Measurements from ENCODE around the gene EVPLL.
"Not testable (repeated sequence)": the region's sequence is repeated elsewhere in the genome, so short reads cannot be mapped to it uniquely, and the experiment has no call there.

The EVPLL gene

DNA sequence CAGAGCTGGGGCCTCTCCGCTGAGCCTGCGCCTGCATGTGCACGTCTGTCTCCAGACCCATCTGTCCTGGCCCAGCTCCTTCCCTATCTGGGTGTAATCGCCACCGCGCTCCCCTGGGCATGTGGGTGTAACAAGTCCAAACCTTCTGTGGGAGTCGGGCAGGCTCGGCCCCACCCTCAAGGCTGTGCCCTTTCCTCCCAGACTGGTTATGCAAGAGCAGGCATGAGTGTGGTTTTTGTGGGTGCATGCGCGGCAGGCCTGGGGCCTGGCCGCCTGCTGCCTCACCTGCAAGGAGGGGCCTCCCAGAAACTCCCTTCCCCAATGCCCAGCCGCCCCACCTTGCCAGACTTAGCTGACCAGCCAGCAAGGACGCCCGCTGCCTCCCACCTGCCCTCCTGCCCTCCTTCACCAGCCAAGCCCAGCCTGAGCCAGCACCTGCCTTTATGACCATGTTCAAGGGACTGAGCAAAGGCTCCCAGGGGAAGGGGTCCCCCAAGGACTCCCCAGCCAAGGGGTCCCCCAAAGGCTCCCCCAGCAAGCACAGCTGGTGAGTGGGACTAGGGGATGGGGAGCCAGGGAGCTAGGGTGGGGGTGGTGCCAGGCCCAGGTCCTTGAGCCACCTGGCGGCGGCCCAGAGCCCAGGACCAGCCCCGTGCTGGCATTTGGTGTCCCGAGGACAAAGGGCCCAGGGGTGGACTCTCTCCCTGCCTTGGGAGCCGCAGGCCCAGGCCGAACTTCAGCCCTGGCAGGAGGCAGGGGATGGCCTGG lies at the start of gene EVPLL:
Gene EVPLL, plus strand, starts transcription at position 342 of the 768 bp plus-strand sequence. CDS start 3,160 bp downstream, outside the sequence.
- no peaks in the 10 kb centered on the region for H3K9me3 Mint-ChIP-seq
- peak within 1 kb of the TSS in 1 of 3 experiments; percentile 23 for H3K27ac Mint-ChIP-seq
- no peak for TF ChIP-seq CTCF (IDR thresholded peaks at IDR 0.05; ENCODE audit: unreplicated experiment in 3 of 3)
- no peaks in the 10 kb centered on the region for H3K4me1 Mint-ChIP-seq
- peaks cover 3% of the 10 kb centered on the region for H3K27me3 Mint-ChIP-seq (ENCODE audit: low read depth)
- no peak within 1 kb of the TSS for H3K4me3 Mint-ChIP-seq
- H3K36me3 Mint-ChIP-seq (ENCODE audit: low read depth) = no peaks in the 10 kb centered on the region

- H3K27ac Mint-ChIP-seq = no peak overlapping the region
- no peak for TF ChIP-seq CTCF (IDR thresholded peaks at IDR 0.05; ENCODE audit: unreplicated experiment in 3 of 3)
- H3K4me1 Mint-ChIP-seq = no peaks in the 10 kb centered on the region
- H3K4me3 Mint-ChIP-seq = no peak overlapping the region
- H3K9me3 Mint-ChIP-seq = no peaks in the 10 kb centered on the region
- H3K36me3 Mint-ChIP-seq (ENCODE audit: low read depth) = peaks cover 53% of the 10 kb centered on the region
- no peaks in the 10 kb centered on the region for H3K27me3 Mint-ChIP-seq (ENCODE audit: low read depth)
Observed at GRCh38 chr17:18328643-18329204, 48.9 kb upstream of the EVPLL start.

DNA sequence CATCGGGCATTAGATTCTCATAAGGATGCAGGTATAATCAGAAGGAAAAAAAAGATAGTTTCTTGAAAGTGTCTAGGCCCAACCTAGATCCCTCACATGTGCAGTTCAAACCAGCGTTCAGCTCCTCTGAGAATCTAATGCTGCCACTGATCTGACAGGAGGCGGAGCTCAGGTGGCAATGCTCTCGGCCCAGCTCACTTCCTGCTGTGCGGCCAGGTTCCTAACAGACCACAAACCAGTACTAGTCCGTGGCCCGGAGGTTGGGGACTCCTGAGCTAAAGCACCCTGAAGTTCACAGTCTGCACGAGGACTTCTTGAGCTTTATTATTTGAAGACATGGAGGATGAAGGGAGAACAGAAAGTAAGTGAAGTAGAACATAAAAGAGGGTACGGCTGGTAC lies 45.7 kb upstream of the EVPLL start:
- no peak for TF ChIP-seq CTCF (IDR thresholded peaks at IDR 0.05; ENCODE audit: unreplicated experiment in 3 of 3)
- Mint-ChIP-seq H3K4me3 (no peak overlapping the region), H3K9me3 (no peaks in the 10 kb centered on the region), H3K4me1 (no peaks in the 10 kb centered on the region), H3K27me3 (ENCODE audit: low read depth) (no peaks in the 10 kb centered on the region), H3K36me3 (ENCODE audit: low read depth) (peaks cover 53% of the 10 kb centered on the region), H3K27ac (no peak overlapping the region)

DNA sequence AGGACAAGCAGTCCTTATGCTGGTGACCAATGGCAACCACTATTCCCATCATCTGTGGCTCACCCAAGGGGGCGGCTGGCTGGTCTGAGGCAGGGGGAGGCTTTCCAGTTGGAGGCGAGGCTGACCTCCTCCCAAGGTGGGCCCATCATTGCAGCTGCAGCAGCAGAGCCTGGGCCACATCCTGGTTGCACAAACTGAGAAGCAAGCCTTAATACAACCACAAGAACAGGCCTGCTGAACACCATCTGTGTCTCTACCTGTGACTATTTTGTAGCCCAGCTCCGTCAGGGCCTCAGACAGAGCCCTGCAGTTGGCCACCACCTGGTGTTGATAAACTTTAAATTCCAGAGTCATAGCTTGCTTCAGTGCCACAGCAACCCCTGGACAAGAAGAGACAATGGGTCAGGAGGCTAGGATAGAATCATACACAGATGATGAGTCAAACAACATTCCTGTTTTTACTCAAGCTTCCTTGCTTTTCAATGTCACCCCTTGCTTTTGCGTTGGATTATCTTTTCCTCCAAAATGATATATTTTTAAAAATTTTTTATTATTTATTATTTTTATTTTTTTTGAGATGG lies 44.6 kb upstream of the EVPLL start:
- no peaks in the 10 kb centered on the region for H3K27me3 Mint-ChIP-seq (ENCODE audit: low read depth)
- no peak for TF ChIP-seq CTCF (IDR thresholded peaks at IDR 0.05; ENCODE audit: unreplicated experiment in 3 of 3)
- H3K36me3 Mint-ChIP-seq (ENCODE audit: low read depth) = peaks cover 55% of the 10 kb centered on the region
- no peaks in the 10 kb centered on the region for H3K4me1 Mint-ChIP-seq
- H3K27ac Mint-ChIP-seq = no peak overlapping the region
- no peak overlapping the region for H3K4me3 Mint-ChIP-seq
- no peaks in the 10 kb centered on the region for H3K9me3 Mint-ChIP-seq

DNA sequence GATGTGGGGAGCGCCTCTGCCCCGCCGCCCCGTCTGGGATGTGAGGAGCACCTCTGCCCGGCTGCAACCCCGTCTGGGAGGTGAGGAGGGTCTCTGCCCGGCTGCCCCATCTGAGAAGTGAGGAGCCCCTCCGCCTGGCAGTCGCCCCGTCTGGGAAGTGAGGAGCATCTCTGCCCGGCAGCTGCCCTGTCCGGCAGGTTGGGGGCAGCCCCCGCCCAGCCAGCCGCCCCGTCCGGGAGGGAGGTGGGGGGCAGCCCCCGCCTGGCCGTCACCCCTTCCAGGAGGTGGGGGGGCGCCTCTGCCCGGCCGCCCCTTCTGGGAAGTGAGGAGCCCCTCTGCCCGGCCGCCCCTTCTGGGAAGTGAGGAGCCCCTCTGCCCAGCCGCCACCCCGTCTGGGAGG lies 39.4 kb upstream of the EVPLL start:
- H3K4me3 Mint-ChIP-seq = not testable (repeated sequence)

GRCh38 chr17:18339933-18340332 lies 37.6 kb upstream of the EVPLL start:
- no peaks in the 10 kb centered on the region for H3K4me1 Mint-ChIP-seq
- no peak overlapping the region for H3K4me3 Mint-ChIP-seq
- H3K27me3 Mint-ChIP-seq (ENCODE audit: low read depth) = peaks cover 3% of the 10 kb centered on the region
- no peak overlapping the region for H3K27ac Mint-ChIP-seq
- TF ChIP-seq CTCF (IDR thresholded peaks at IDR 0.05; ENCODE audit: unreplicated experiment in 3 of 3) = no peak
- H3K36me3 Mint-ChIP-seq (ENCODE audit: low read depth) = peaks cover 60% of the 10 kb centered on the region
- no peaks in the 10 kb centered on the region for H3K9me3 Mint-ChIP-seq

More for the DNA sequence above, 39.4 kb upstream of the EVPLL start:
- not testable (repeated sequence) for H3K9me3 Mint-ChIP-seq; H3K27me3 Mint-ChIP-seq (ENCODE audit: low read depth); H3K4me1 Mint-ChIP-seq; H3K27ac Mint-ChIP-seq
- H3K36me3 Mint-ChIP-seq (ENCODE audit: low read depth) = peaks cover 67% of the 10 kb centered on the region

Data from nephron (organoid).